HCT116 (cell line): Measurements from ENCODE around the gene DTNBP1.

ENCODE experiments used
- CEBPB ChIP-seq: IDR thresholded peaks from 2 replicates; pipeline ENCODE4 v1.6.1; 2012; ENCODE audit warnings: low read depth
- CTCF ChIP-seq, 3 experiments: fragments of 200-600 bp in 1 of 3; sonication (generic) in 1 of 3; IDR thresholded peaks in 2 of 3; conservative IDR thresholded peaks in 1 of 3; 2 replicates each; pipeline ENCODE4 v1.5.1; 2012 to 2017; ENCODE audit warnings: low read depth in 2 of 3, low read length in 2 of 3, antibody characterized with exemption in 1 of 3, borderline replicate concordance in 1 of 3, control low read depth in 1 of 3, mild to moderate bottlenecking in 1 of 3, mixed read lengths in 1 of 3, mixed run types in 1 of 3, moderate library complexity in 1 of 3; ENCODE audit not compliant: insufficient read depth in 1 of 3
- ELF1 ChIP-seq: IDR thresholded peaks from 2 replicates; pipeline ENCODE4 v1.6.1; 2012; ENCODE audit warnings: low read depth, borderline replicate concordance
- EZH2phosphoT487 ChIP-seq: fragments of 200-600 bp; IDR thresholded peaks from 2 replicates; pipeline ENCODE4 v1.6.1; 2018; ENCODE audit warnings: antibody characterized with exemption, borderline replicate concordance
- MAX ChIP-seq: IDR thresholded peaks from 2 replicates; pipeline ENCODE4 v1.6.1; 2012
- POLR2A ChIP-seq: IDR thresholded peaks from 2 replicates; pipeline ENCODE4 v1.7.0; 2011; ENCODE audit warnings: borderline replicate concordance; ENCODE audit not compliant: insufficient read depth, insufficient read length; ENCODE audit errors: extremely low read depth
- POLR2AphosphoS5 ChIP-seq: IDR thresholded peaks from 2 replicates; pipeline ENCODE4 v1.6.1; 2011; ENCODE audit warnings: mild to moderate bottlenecking, low read depth, low read length, moderate library complexity
- ZBTB33 ChIP-seq: IDR thresholded peaks from 2 replicates; pipeline ENCODE4 v1.6.1; 2011; ENCODE audit warnings: mild to moderate bottlenecking, low read length, moderate library complexity; ENCODE audit not compliant: insufficient replicate concordance; ENCODE audit errors: extremely low read depth

GRCh38 chr6:15530411-15530810, 132.4 kb downstream of the DTNBP1 start:
- TF ChIP-seq CTCF (IDR thresholded peaks at IDR 0.05 in 2 of 3, conservative IDR thresholded peaks at IDR 0.05 in 1 of 3; ENCODE audit: borderline replicate concordance in 1 of 3, insufficient read depth in 1 of 3, low read depth in 2 of 3, low read length in 2 of 3) (no peak), POLR2AphosphoS5 (no peak), CEBPB (no peak), MAX (no peak), EZH2phosphoT487 (no peak), ELF1 (no peak), POLR2A (no peak), ZBTB33 (no peak)
